SH-SY5Y (cell line): ENCODE measurements around the gene KCNK4.

Experiments
- GATA2 ChIP-seq: IDR thresholded peaks from 2 replicates; pipeline ENCODE4 v1.6.1; 2011; ENCODE audit warnings: mild to moderate bottlenecking, low read depth, low read length
- GATA3 ChIP-seq: IDR thresholded peaks from 2 replicates; pipeline ENCODE4 v1.6.1; 2011; ENCODE audit warnings: low read depth, mild to moderate bottlenecking, low read length, moderate library complexity

- TF ChIP-seq GATA2 (no peak), GATA3 (no peak)
Measured at GRCh38 chr11:64347193-64347867, 56.2 kb downstream of the KCNK4 start.
